ENCODE measurements around the gene ZNF543. TPM values are rescaled to one million over a fixed set of nuclear protein-coding genes. Genes with fewer than 3 reads are reported as not detected.

The ZNF543 gene
- total and polyA plus RNA-seq, 2 of the 13 experiments (the other 11 are each of a cell fraction or from before 2014, with no cell fraction given) = 2.1 to 8.9 TPM

DNA sequence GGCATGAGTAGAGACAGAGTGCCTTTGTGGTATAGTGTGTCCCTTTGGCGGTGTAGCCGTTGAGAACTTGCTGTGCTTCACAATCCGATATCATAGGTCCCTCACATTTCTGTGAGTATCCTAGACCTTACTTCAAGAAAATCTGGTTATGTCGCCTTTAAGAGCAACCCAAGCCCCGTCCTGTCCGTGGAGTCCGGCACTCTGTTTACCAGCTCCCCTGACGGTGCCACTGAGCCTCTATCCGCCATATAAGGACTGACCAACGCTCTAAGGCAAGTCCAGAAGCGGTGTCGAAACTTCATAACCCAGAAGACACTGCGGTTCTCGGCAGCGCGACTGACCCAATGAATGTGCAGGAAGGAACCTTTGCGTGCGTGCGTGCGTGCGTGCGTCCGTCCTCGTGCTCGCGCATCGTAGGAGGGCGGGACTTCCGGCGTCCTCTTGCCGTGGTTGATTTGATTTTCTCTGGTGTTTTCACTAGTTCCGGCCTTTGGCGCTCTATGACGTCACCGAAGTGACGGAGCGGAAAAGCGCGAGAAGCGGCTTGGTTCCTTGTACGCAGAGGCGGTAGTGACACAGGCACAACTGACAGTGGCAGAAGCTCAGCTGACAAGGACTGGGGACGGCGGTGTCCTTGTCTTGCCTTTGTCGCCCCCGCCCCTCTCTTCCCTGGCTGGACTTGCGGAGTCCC, 42.9 kb downstream of the ZNF543 start, which contains the start of the genes TRAPPC2B and ZNF547 (continued):
- TF ChIP-seq ZNF605 (CRISPR knock-in tag; IDR thresholded peaks at IDR 0.05) (no peak), ZNF180 (CRISPR knock-in tag; IDR thresholded peaks at IDR 0.05; ENCODE audit: borderline replicate concordance, low read depth) (no peak), RFXANK (CRISPR knock-in tag; IDR thresholded peaks at IDR 0.05) (no peak), ZNF572 (CRISPR knock-in tag; IDR thresholded peaks at IDR 0.05) (no peak), ZNF562 (CRISPR knock-in tag; IDR thresholded peaks at IDR 0.05; ENCODE audit: borderline replicate concordance) (no peak), TP53 (CRISPR knock-in tag; conservative IDR thresholded peaks at IDR 0.05) (no peak), CC2D1A (CRISPR knock-in tag; IDR thresholded peaks at IDR 0.05) (no peak), DNMT3B (CRISPR knock-in tag; conservative IDR thresholded peaks at IDR 0.05) (no peak), HES4 (CRISPR knock-in tag; IDR thresholded peaks at IDR 0.05; ENCODE audit: borderline replicate concordance) (no peak), NR2F1 (CRISPR knock-in tag; IDR thresholded peaks at IDR 0.05) (no peak), PHF20 (CRISPR knock-in tag; IDR thresholded peaks at IDR 0.05) (peak; percentile 95), CCDC6 (CRISPR knock-in tag; IDR thresholded peaks at IDR 0.05) (no peak), NFYB (CRISPR knock-in tag; IDR thresholded peaks at IDR 0.05) (peak; percentile 92)
- TF ChIP-seq, protein P1, sequence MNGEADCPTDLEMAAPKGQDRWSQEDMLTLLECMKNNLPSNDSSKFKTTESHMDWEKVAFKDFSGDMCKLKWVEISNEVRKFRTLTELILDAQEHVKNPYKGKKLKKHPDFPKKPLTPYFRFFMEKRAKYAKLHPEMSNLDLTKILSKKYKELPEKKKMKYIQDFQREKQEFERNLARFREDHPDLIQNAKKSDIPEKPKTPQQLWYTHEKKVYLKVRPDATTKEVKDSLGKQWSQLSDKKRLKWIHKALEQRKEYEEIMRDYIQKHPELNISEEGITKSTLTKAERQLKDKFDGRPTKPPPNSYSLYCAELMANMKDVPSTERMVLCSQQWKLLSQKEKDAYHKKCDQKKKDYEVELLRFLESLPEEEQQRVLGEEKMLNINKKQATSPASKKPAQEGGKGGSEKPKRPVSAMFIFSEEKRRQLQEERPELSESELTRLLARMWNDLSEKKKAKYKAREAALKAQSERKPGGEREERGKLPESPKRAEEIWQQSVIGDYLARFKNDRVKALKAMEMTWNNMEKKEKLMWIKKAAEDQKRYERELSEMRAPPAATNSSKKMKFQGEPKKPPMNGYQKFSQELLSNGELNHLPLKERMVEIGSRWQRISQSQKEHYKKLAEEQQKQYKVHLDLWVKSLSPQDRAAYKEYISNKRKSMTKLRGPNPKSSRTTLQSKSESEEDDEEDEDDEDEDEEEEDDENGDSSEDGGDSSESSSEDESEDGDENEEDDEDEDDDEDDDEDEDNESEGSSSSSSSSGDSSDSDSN (CRISPR knock-in tag; IDR thresholded peaks at IDR 0.05) = peak; percentile 47
- TF ChIP-seq, protein P2, sequence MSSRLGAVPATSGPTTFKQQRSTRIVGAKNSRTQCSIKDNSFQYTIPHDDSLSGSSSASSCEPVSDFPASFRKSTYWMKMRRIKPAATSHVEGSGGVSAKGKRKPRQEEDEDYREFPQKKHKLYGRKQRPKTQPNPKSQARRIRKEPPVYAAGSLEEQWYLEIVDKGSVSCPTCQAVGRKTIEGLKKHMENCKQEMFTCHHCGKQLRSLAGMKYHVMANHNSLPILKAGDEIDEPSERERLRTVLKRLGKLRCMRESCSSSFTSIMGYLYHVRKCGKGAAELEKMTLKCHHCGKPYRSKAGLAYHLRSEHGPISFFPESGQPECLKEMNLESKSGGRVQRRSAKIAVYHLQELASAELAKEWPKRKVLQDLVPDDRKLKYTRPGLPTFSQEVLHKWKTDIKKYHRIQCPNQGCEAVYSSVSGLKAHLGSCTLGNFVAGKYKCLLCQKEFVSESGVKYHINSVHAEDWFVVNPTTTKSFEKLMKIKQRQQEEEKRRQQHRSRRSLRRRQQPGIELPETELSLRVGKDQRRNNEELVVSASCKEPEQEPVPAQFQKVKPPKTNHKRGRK (CRISPR knock-in tag; IDR thresholded peaks at IDR 0.05) = no peak; the same call in 1 of the 2 replicates
- TF ChIP-seq, protein P3, sequence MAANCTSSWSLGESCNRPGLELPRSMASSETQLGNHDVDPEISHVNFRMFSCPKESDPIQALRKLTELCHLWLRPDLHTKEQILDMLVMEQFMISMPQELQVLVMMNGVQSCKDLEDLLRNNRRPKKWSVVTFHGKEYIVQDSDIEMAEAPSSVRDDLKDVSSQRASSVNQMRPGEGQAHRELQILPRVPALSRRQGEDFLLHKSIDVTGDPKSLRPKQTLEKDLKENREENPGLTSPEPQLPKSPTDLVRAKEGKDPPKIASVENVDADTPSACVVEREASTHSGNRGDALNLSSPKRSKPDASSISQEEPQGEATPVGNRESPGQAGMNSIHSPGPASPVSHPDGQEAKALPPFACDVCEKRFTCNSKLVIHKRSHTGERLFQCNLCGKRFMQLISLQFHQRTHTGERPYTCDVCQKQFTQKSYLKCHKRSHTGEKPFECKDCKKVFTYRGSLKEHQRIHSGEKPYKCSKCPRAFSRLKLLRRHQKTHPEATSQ (CRISPR knock-in tag; IDR thresholded peaks at IDR 0.05; ENCODE audit: borderline replicate concordance) = no peak
- TF ChIP-seq, protein P4, sequence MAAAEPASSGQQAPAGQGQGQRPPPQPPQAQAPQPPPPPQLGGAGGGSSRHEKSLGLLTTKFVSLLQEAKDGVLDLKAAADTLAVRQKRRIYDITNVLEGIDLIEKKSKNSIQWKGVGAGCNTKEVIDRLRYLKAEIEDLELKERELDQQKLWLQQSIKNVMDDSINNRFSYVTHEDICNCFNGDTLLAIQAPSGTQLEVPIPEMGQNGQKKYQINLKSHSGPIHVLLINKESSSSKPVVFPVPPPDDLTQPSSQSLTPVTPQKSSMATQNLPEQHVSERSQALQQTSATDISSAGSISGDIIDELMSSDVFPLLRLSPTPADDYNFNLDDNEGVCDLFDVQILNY (CRISPR knock-in tag; conservative IDR thresholded peaks at IDR 0.05) = no peak
- TF ChIP-seq, protein P5, sequence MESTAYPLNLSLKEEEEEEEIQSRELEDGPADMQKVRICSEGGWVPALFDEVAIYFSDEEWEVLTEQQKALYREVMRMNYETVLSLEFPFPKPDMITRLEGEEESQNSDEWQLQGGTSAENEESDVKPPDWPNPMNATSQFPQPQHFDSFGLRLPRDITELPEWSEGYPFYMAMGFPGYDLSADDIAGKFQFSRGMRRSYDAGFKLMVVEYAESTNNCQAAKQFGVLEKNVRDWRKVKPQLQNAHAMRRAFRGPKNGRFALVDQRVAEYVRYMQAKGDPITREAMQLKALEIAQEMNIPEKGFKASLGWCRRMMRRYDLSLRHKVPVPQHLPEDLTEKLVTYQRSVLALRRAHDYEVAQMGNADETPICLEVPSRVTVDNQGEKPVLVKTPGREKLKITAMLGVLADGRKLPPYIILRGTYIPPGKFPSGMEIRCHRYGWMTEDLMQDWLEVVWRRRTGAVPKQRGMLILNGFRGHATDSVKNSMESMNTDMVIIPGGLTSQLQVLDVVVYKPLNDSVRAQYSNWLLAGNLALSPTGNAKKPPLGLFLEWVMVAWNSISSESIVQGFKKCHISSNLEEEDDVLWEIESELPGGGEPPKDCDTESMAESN (CRISPR knock-in tag; conservative IDR thresholded peaks at IDR 0.05) = peak; percentile 88
- TF ChIP-seq, protein P6, sequence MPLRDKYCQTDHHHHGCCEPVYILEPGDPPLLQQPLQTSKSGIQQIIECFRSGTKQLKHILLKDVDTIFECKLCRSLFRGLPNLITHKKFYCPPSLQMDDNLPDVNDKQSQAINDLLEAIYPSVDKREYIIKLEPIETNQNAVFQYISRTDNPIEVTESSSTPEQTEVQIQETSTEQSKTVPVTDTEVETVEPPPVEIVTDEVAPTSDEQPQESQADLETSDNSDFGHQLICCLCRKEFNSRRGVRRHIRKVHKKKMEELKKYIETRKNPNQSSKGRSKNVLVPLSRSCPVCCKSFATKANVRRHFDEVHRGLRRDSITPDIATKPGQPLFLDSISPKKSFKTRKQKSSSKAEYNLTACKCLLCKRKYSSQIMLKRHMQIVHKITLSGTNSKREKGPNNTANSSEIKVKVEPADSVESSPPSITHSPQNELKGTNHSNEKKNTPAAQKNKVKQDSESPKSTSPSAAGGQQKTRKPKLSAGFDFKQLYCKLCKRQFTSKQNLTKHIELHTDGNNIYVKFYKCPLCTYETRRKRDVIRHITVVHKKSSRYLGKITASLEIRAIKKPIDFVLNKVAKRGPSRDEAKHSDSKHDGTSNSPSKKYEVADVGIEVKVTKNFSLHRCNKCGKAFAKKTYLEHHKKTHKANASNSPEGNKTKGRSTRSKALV (CRISPR knock-in tag; IDR thresholded peaks at IDR 0.05) = no peak
